ENCODE measurements around the gene ARHGAP10. TPM values are rescaled to one million over a fixed set of nuclear protein-coding genes. Genes with fewer than 3 reads are reported as not detected.

ARHGAP10 gene
- total RNA-seq, 1 donor from 2014 or later: 48.0 TPM

DNA sequence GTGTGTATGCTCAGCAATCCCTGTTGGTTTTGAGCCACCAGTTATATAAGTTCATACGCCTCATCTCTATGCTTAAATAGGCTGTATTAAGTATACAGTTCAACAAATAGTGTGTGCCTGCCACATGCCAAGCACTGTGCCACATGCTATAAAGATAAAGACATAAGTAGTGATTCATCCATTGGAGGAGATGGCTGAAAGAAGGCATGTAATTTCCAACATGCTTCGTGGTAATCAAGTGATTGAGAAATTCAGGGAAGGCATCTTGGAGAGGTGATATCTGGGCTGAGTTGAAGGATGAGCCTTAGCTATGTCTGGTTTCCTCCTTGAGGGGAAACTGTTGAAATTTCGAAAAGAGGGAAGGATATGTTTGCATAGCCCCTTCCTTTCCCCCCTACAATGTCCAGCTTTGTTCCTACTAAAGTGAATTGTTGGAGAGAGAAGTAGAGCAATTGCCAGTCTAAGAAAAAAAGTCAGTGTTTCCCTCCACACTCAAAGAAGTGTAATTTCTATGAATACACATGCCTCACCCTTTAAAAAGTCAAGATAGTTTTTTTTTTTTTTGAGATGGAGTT lies 96.5 kb downstream of the ARHGAP10 start:
- no peak for DNase-seq

GRCh38 chr4:147829401-147830101 lies 97.7 kb downstream of the ARHGAP10 start:
- DNase-seq: no peak

DNA sequence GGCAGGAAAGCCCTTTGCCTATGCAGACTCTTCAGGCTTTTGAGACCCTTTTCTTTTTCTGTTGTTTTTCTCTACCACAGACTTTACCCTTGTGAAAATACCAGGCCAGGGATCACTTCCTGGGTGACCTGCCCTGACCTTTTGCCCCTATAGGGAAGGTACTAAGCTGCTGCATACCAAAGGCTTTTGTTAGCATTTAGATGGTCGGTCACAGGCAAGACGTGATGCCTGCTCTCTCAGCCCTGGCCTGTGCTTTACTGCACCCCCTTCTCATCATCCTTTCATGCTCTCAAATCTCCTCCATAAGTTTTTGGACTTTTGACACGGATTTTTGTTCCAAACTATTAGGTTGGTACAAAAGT lies 98.2 kb downstream of the ARHGAP10 start:
- no peak for DNase-seq

- no peak for DNase-seq
Observed at GRCh38 chr4:147830987-147831386, 99.1 kb downstream of the ARHGAP10 start.

- DNase-seq: peak; percentile 61
Observed at GRCh38 chr4:147831551-147832171, 99.8 kb downstream of the ARHGAP10 start.

- no peak for DNase-seq
Observed at GRCh38 chr4:147833254-147833653, 101.4 kb downstream of the ARHGAP10 start.

DNA sequence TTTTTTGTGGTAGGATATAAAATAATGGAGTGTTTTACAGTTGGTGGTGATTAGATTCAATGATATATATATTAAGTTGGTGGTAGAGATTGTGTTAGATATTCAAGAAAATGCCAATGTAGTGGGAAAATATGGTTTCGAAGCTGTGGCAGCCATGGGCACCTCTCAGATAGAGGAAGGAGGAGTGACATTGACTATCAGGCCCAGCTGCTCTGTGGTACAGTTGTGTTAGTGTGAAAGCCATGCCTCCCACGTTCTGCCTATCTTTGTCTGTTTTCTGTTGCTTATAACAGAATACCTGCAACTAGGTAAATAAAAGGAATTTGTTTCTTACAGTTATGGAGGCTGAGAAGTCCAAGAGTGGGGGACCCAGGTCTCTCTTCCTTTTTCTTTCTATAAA lies 101.9 kb downstream of the ARHGAP10 start:
- DNase-seq: no peak

GRCh38 chr4:147834480-147834879 lies 102.6 kb downstream of the ARHGAP10 start:
- no peak for DNase-seq

DNA sequence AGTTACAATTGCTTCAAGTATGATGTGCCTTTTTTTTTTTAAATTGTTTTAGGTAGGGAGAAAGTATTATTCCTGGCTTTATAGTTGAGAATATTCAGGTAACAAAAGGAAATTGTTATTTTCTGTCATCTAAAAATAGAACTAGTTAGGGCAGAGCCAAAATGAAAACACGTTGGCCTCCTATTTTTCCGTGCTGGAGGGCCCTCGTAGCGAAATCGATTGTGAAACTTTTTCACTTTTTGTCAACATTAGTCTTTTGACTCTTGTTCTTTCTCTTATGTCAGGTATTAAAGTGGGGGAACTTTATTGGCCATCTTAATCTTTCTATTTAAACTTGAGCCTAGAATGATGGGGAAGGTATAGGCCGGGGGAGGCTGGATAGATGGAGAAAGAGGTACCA lies 104.9 kb downstream of the ARHGAP10 start:
- DNase-seq: no peak

- no peak for DNase-seq
Observed at GRCh38 chr4:147837435-147837834, 105.5 kb downstream of the ARHGAP10 start.

DNA sequence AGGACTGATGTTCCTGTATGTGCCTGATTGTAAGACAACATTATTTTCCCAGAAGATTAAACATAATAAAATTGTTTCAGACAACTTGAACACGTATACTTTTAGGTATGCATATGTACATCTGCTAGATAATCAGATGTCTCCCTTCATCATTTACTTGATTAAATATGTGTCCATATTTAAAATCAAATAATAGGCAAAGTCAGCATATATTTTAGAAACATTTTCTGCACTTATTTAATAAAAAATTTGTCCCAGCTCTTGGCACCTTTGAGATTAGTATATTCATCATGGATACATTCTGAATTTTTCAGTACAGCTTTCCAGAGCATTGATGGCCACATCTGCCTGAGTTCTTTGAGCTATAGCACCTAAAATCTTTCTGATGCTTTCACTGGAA lies 106.0 kb downstream of the ARHGAP10 start:
- no peak for DNase-seq

- DNase-seq: no peak
Observed at GRCh38 chr4:147839200-147839599, 107.3 kb downstream of the ARHGAP10 start.

DNA sequence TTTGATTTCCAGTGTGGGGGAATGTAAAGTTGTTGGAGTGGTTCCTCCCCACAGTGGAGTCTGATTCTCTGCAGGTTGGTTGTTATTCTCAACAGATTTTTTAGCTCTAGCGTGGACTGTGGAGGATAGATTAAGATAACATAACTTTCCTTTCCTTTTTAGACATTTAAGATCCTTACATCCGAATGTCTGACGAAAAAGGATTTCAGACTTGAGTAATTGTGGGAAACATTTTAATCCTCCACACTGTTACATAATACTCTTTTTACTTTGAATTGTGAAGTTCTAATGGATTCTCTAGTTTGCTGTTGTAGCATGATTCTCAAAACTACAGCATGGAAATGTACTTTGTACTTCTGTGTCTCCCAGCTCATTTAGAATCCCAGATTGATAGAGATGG lies 107.8 kb downstream of the ARHGAP10 start:
- no peak for DNase-seq

- peak; percentile 71 for DNase-seq
Observed at GRCh38 chr4:147840838-147841738, 109.2 kb downstream of the ARHGAP10 start.

GRCh38 chr4:147842573-147842972 lies 110.7 kb downstream of the ARHGAP10 start:
- no peak for DNase-seq

- no peak for DNase-seq
Observed at GRCh38 chr4:147843162-147843561, 111.3 kb downstream of the ARHGAP10 start.

DNA sequence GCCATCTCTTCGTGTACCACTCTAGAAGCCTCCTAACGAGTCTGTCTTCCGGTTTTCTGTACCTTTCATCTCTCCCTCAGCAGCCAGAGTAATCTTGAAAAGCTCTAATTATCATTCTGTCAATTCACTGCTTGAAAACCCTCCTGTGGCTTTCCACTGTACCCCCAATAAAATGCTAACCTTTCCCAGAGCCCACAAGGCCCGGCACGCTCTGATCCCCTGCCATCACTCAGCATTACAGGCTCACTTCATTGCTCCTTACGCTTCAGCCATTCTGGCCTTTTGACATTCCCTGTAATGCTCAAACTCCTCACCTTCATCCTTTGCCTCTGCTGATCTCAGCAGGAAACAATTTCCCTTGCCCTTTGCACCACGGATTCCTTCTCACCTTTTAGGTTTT lies 112.9 kb downstream of the ARHGAP10 start:
- no peak for DNase-seq

DNA sequence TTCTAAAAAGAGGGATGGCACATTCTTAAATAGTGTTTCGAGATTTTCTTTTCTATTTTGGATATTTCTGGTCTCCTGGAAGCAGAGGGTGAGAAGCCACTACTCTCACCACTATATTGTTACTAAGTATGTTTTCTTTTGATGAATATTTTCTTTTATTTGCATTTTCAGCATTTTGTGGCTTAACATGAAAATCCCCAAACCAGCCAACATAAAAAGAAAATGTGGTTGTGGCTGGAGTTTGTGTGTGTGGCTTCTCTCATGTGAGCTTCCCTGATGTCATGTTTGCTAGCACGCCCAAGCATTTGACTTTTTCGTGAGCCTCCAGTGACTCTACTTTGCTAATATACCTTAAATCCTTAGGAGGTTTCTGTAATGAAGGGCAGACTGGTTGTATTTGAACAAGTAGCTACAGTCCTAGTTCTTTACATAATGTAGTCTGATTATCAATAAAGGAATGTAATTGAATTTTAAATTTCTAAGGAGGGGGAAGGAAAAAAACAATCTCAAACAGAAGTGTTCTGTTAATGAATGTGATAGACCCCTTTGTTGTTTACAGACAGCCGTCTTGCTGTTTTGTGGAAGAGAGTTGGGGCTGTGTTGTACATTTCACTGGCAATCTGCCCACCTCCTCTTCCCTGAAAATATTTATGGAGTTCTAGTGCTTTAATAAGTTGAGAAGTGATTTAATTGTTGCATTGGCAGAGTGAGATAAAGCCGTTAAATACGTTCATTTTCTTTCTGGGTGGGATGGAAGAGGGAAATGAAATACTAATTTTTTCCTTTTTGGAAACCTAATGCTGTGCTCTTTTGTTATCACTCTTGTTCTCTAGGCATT lies 114.6 kb downstream of the ARHGAP10 start:
- DNase-seq: no peak

- DNase-seq: no peak
Observed at GRCh38 chr4:147847751-147848590, 116.1 kb downstream of the ARHGAP10 start.

GRCh38 chr4:147848634-147849033 lies 116.7 kb downstream of the ARHGAP10 start:
- no peak for DNase-seq

- DNase-seq: no peak
Observed at GRCh38 chr4:147851135-147851534, 119.2 kb downstream of the ARHGAP10 start.
